GM04503 (cell line): ENCODE measurements around the gene GBP7.
A peak's percentile ranks its signal among the peaks of the same experiment; 100 is the strongest.
"Not testable (repeated sequence)": the region's sequence is repeated elsewhere in the genome, so short reads cannot be mapped to it uniquely, and the experiment has no call there.

Experiments
- DNase-seq: peaks from one replicate; pipeline ENCODE4 v3.0.0-alpha.2; 2012; ENCODE audit warnings: low read depth

GBP7 gene

GRCh38 chr1:89170170-89171066 lies 5.4 kb downstream of the GBP7 start:
- no peak for DNase-seq

GRCh38 chr1:89169166-89169565 lies 6.6 kb downstream of the GBP7 start:
- no peak for DNase-seq

DNA sequence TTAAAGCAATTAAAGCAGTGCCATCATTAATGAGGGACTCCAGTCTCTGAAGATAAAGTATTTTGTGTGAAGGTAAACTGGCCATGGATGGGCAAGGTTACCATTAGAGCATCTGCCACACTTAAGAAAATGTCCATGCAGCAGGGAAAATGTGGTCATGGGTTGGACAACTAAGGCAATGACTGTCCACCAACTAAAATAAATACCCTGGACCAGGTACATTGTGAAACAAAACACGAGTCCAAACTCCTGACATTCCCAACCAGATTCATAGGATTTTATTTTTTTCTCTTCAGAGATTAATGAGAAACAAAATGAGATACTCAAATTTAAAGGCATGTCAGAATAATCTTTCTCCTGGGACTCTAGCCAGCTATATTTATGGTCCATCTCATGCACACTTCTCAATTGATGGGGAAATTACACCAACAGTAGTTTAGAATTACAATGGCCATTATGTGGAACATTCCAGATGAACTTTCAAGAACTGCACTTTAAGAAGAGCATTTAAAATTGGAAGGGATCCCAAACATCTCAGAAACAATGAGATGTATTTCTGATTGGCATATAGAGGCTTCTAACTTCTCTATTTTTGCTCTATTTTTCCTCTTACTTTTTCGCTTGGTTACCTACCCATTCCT lies 8.1 kb downstream of the GBP7 start:
- no peak for DNase-seq

- DNase-seq = peak; percentile 12
These were observed 9.1 kb downstream of the GBP7 start for GRCh38 chr1:89166705-89167104.

DNA sequence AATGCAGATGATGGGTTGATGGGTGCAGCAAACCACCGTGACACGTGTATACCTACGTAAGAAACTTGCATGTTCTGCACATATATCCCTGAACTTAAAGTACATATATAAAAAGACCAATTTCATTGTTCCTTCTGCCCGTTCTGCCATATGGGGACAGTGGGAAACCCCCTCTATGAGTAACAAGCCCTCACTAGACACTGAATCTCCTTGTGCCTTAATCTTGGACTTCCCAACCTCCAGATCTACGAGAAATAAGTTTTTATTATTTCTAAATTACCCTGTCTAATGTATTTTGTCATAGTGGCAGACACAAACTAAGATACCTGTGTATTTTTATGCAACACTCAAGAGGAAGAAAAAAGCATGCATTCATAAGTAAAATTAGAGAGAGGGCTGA lies 10.0 kb downstream of the GBP7 start:
- no peak for DNase-seq

GRCh38 chr1:89151047-89151446 lies 24.8 kb downstream of the GBP7 start:
- no peak for DNase-seq

DNA sequence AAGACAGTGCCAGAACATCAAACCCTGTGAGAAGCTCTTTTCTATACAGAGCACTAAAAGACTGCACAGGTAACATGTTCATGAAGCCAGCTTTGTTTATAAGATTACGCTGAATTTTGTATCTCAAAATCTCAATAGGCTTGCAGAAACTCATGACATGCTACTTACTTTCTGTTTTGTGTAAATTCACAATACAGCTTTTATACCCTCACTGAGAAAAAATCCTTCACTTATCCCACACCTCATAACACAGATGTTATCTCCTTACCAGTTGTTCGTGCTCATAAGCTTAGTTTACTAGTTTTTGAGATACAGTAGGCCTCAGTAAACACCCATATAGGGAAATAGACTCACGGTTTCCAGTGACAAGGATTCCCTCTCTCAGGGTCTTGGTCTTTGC lies 25.8 kb downstream of the GBP7 start:
- no peak for DNase-seq

DNA sequence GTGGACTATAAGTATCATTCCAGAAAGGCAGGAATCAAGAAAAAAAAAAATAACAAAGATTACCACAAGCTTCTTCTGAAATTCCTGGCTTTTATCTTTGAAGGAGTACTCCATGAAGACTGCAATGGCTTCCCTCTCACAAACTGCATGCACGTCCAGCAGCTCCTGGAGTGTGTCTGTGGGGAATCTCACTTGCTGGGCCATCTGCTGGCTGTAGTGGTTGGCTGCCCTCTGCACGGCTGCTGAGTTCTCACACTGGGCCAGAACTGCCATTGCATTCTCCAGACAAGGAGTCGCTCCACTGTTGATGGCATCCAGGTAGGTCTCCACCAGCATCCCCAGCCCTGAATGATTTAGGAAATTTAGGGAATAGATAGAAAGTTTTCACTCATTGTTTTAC lies 26.6 kb downstream of the GBP7 start:
- DNase-seq = no peak

DNA sequence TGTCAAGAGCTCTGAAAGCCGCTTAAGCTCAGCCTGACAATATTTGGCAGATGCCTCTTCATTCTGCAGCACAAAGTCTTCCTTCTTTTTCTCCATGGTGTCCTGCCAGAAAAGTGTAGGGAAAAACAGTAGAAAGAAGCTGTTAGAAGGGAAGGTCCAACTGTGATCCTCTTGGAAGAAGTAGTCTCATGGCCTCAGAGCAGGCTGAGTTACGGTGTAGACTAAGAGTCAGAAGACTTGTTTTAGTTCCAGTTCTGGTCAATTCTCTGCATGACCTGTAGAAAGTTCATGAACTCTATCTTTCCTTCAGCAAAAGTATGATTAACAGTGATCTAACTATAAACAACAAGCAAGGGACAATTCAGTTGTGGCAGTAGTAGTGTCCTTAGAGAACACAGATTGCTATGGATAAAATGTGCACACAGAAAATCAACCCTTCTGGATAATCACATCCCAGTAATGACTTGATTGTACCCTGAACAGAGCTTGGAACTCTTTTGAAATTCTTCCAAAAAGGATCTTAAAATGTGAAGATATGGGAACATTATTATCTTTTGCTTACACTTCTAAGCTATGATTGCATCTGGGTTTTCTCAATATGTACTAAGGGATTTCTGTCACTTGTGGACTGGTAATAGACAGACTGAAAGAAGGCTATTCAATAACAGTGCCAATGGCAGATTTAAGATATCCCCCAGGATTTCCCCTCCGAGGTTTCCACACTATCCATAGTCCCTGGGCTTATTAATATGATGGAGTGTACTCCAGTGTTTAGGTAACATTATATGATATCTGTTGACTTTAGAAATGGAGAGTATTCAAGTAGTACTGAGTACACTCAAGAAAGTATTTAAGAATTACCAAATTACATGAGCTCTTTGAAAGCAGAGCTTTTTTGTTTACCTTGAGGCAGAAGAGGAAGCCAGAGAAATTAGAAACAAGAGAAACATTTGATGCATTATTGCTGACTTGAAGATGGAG lies 27.8 kb downstream of the GBP7 start:
- no peak for DNase-seq

GRCh38 chr1:89146721-89147120 lies 29.1 kb downstream of the GBP7 start:
- DNase-seq = no peak

GRCh38 chr1:89143484-89143883 lies 32.3 kb downstream of the GBP7 start:
- DNase-seq = no peak

DNA sequence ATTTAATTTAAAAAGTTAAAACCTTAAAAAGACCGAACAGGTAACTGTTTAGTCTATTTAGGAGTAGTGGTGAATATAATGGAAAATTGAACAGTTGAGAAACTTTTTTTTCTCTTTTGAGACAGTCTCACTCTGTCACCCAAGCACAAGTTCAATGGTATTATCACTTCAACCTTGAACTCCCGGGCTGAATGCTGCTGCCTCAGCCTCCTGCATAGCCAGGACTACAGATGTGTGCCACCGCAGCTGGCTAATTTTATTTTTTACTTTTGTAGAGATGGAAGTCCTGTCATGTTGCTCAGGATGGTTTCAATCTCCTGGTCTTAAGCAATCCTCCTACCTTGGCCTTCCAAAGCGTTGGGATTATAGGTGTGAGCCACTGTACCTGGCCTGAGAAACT lies 33.6 kb downstream of the GBP7 start:
- no peak for DNase-seq

- no peak for DNase-seq
These were observed 42.1 kb downstream of the GBP7 start for GRCh38 chr1:89133747-89134146.

DNA sequence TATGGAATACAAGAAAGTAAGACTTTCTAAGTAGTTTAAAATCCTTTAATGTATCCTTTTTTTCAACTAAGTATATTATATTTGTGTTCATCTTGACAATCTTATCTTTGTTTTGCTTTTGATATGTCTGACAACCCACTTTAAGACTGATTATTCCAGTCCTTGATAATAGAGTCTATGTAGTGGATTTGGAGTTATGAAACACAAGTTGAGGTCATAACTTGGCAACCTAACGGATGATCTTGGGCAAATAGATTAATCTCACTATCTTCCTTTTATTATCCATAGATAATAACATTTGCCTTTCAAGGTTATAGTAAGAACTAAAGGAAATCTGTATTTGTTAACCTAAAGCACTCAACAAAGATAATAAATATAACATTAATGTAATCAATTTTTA lies 45.1 kb downstream of the GBP7 start:
- DNase-seq = no peak

- DNase-seq = no peak
These were observed 45.9 kb downstream of the GBP7 start for GRCh38 chr1:89129911-89130310.

GRCh38 chr1:89128003-89128458 lies 47.8 kb downstream of the GBP7 start:
- DNase-seq = not testable (repeated sequence)

- DNase-seq = not testable (repeated sequence)
These were observed 48.9 kb downstream of the GBP7 start for GRCh38 chr1:89126602-89127565.

DNA sequence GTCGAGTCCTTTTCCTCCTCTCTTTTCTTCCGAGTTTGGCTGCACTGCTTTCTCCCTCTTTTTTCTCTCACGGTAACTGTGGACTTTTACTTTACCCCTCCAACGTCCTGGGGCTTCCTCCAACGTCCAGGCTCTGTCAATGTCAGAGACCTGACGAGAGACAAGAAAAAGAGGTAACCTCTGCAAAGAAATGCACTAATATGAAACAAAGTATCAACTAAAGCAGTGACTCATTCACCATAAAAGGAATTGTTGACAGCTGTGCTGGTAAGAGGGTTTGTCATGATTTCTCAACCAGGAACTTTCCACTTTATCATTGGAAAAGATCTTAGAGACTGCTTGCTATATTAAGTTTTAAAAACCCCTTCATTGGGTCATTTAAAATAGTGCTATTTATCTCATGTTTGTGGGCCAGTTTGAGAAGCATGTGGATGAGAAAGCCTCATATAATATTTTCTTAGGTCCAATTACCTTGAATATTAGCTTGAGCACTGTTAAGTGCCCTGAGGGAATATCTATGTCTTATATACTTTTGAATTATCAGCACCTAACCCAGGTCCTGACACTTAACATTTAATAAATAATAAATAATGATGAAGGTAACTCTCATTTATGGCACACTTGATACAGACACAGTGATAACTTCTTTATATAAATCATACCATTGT lies 49.8 kb downstream of the GBP7 start, which contains the start of gene GBP2:
TSS of gene GBP2 (minus strand) at position 202 of the 668 bp plus-strand sequence. CDS start 4,148 bp downstream, outside the sequence.
- DNase-seq = peak; percentile 42

GRCh38 chr1:89125240-89125912 lies 50.4 kb downstream of the GBP7 start:
- DNase-seq = no peak

GRCh38 chr1:89121641-89122040 lies 54.2 kb downstream of the GBP7 start:
- DNase-seq = no peak
